Left ventricle myocardium inferior (tissue), 1 donor: ENCODE results near the gene VIT. TPM values are rescaled to one million over a fixed set of nuclear protein-coding genes. Genes with fewer than 3 reads are reported as not detected.

ENCODE experiments used
- DNase-seq: peaks from one replicate; pipeline ENCODE4 v3.0.0-alpha.2; 2020
- H3K27ac ChIP-seq: fragments of 200-600 bp; replicated peaks from 2 replicates; pipeline ENCODE4 v1.8.0; 2021
- H3K27me3 ChIP-seq: fragments of 200-600 bp; 2 replicates; pipeline ENCODE4 v1.8.0; 2021; ENCODE audit warnings: low read depth
- H3K36me3 ChIP-seq: fragments of 200-600 bp; 2 replicates; pipeline ENCODE4 v1.8.0; 2021
- H3K4me1 ChIP-seq: fragments of 200-600 bp; 2 replicates; pipeline ENCODE4 v1.8.0; 2021
- H3K4me3 ChIP-seq: fragments of 200-600 bp; 2 replicates; pipeline ENCODE4 v1.8.0; 2021; ENCODE audit warnings: mild to moderate bottlenecking, moderate library complexity
- H3K9me3 ChIP-seq: fragments of 200-600 bp; replicated peaks from 2 replicates; pipeline ENCODE4 v1.8.0; 2021
- CTCF ChIP-seq: fragments of 200-600 bp; IDR thresholded peaks from 2 replicates; pipeline ENCODE4 v1.8.0; 2021; ENCODE audit warnings: antibody characterized with exemption, mild to moderate bottlenecking, borderline replicate concordance
- intact Hi-C: fragments of 100-400 bp; cut with micrococcal nuclease; formaldehyde crosslinking; loops from one replicate; pipeline ENCODE4 v1.11.0; 2022
- total RNA-seq: library from RNA; stranded (reverse); fragmentation: NEBNext Ultra II Directional; extraction: Animal tissue kit (Norgen Biotek cat#: 25700); gene quantifications from one replicate; pipeline ENCODE4 v1.2.1, GENCODE V29; 2021
- donor health status: DM: no; HTN: yes; CAD: no; lungs with severe emphysema.

Gene VIT
- total RNA-seq, 1 donor from 2014 or later, result 8.5 TPM

- DNase-seq, result no peak
- Histone ChIP-seq H3K27ac (no peak overlapping the region), H3K9me3 (no peaks in the 10 kb centered on the region), H3K4me1 (no peaks in the 10 kb centered on the region), H3K27me3 (no peaks in the 10 kb centered on the region), H3K36me3 (peaks cover 26% of the 10 kb centered on the region), H3K4me3 (no peak overlapping the region)
- no peak for TF ChIP-seq CTCF
- intact Hi-C loops, result no loop called here
Observed at GRCh38 chr2:36843838-36844237, 147.3 kb downstream of the VIT start.

GRCh38 chr2:36849265-36849664 lies 152.8 kb downstream of the VIT start:
- Histone ChIP-seq H3K4me1 (no peaks in the 10 kb centered on the region), H3K4me3 (no peak overlapping the region), H3K36me3 (peaks cover 64% of the 10 kb centered on the region), H3K27me3 (no peaks in the 10 kb centered on the region), H3K9me3 (no peaks in the 10 kb centered on the region), H3K27ac (no peak overlapping the region)
- no peak for TF ChIP-seq CTCF
- intact Hi-C loops, result no loop called here
- no peak for DNase-seq

- H3K27me3 ChIP-seq, result no peaks in the 10 kb centered on the region
- no peak overlapping the region for H3K27ac ChIP-seq
- DNase-seq, result no peak
- no peak overlapping the region for H3K4me3 ChIP-seq
- H3K9me3 ChIP-seq, result no peaks in the 10 kb centered on the region
- intact Hi-C loops, result no loop called here
- no peaks in the 10 kb centered on the region for H3K4me1 ChIP-seq
- H3K36me3 ChIP-seq, result peaks cover 86% of the 10 kb centered on the region
- TF ChIP-seq CTCF, result no peak
Observed at GRCh38 chr2:36854241-36854640, 157.7 kb downstream of the VIT start.

- Histone ChIP-seq H3K9me3 (no peaks in the 10 kb centered on the region), H3K27me3 (no peaks in the 10 kb centered on the region), H3K4me3 (no peak overlapping the region), H3K4me1 (no peaks in the 10 kb centered on the region), H3K27ac (no peak overlapping the region), H3K36me3 (peaks cover 86% of the 10 kb centered on the region)
- DNase-seq, result no peak
- TF ChIP-seq CTCF, result no peak
- intact Hi-C loops, result no loop called here
Observed at GRCh38 chr2:36855429-36855828, 158.9 kb downstream of the VIT start.

- no peaks in the 10 kb centered on the region for H3K9me3 ChIP-seq
- no peak for TF ChIP-seq CTCF
- no peaks in the 10 kb centered on the region for H3K27me3 ChIP-seq
- H3K4me3 ChIP-seq, result no peak overlapping the region
- no peak for DNase-seq
- H3K36me3 ChIP-seq, result peaks cover 73% of the 10 kb centered on the region
- H3K4me1 ChIP-seq, result no peaks in the 10 kb centered on the region
- H3K27ac ChIP-seq, result no peak overlapping the region
- intact Hi-C loops, result no loop called here
Observed at GRCh38 chr2:36857713-36858112, 161.2 kb downstream of the VIT start.
